A549 (cell line): Measurements from ENCODE around the gene NR2F2. TPM values are rescaled to one million over a fixed set of nuclear protein-coding genes. Genes with fewer than 3 reads are reported as not detected.

Experiments used
- ATAC-seq, 2 experiments: fragments of 200-7000 bp in 1 of 2; fragments of >200 bp in 1 of 2; cut with Nextera tagmentation in 1 of 2; cut with Tn5 transposase in 1 of 2; 3 replicates each; pipeline versions ENCODE4 v1.8.0 to v1.9.1; 2018 to 2020; ENCODE audit warnings: mild to moderate bottlenecking in 1 of 2, moderate library complexity in 1 of 2
- CTCF ChIA-PET: fragments of 300-600 bp; sonication (Branson Sonifier 250); formaldehyde crosslinking; extraction: SDS; loops from one replicate; lab custom pipeline; 2021; ENCODE audit warnings: antibody characterized with exemption, inconsistent platforms; lab: Yijun Ruan, JAX
- POLR2A ChIA-PET: fragments of 350-600 bp; formaldehyde crosslinking; extraction: SDS; loops from one replicate; lab custom pipeline; 2021; ENCODE audit warnings: antibody characterized with exemption, inconsistent platforms; lab: Yijun Ruan, JAX
- DNase-seq, 2 experiments: peaks; one replicate each; pipeline versions ENCODE4 v3.0.0 to v3.0.0-alpha.2; 2011 to 2016; ENCODE audit warnings: low read depth in 1 of 2, low spot score in 1 of 2
- FAIRE-seq: peaks from 2 replicates; lab custom pipeline; 2011; peaks lifted over from hg19 to GRCh38; lab: Jason Lieb, UNC
- H3K27ac ChIP-seq, 2 experiments: fragments of >200 bp; sonication (Bioruptor Twin); formaldehyde crosslinking; 3 replicates each; pipeline ENCODE4 v1.5.1; 2016 to 2017
- H3K4me1 ChIP-seq: fragments of >200 bp; sonication (Bioruptor Twin); formaldehyde crosslinking; 3 replicates; pipeline ENCODE4 v1.6.1; 2016
- H3K4me2 ChIP-seq: fragments of >200 bp; sonication (Bioruptor Twin); formaldehyde crosslinking; 3 replicates; pipeline ENCODE4 v1.6.1; 2016
- H3K4me3 ChIP-seq: fragments of >200 bp; sonication (Bioruptor Twin); formaldehyde crosslinking; 3 replicates; pipeline ENCODE4 v1.5.1; 2016
- H3K9me3 ChIP-seq: fragments of >200 bp; sonication (Bioruptor Twin); formaldehyde crosslinking; 3 replicates; pipeline ENCODE4 v1.6.1; 2016
- CEBPB ChIP-seq, 2 experiments: fragments of >200 bp in 1 of 2; sonication (Bioruptor Twin) in 1 of 2; formaldehyde crosslinking in 1 of 2; IDR thresholded peaks; 2 replicates each; pipeline ENCODE4 v1.6.1; 2012 to 2016
- CTCF ChIP-seq: fragments of >200 bp; sonication (Bioruptor Twin); formaldehyde crosslinking; IDR thresholded peaks from 3 replicates; pipeline ENCODE4 v1.5.1; 2016
- E2F6 ChIP-seq: IDR thresholded peaks from 2 replicates; pipeline ENCODE4 v1.6.1; 2012; ENCODE audit warnings: low read depth, borderline replicate concordance
- EHF ChIP-seq: fragments of 250-450 bp; sonication (Bioruptor Pico); IDR thresholded peaks from 2 replicates; pipeline ENCODE4 v1.5.0; 2020; ENCODE audit warnings: mild to moderate bottlenecking
- ELK1 ChIP-seq: fragments of 150-350 bp; IDR thresholded peaks from 2 replicates; pipeline ENCODE4 v1.6.1; 2014; ENCODE audit warnings: low read depth, mild to moderate bottlenecking, low read length
- FOSB ChIP-seq: fragments of 250-450 bp; sonication (Bioruptor Pico); IDR thresholded peaks from 2 replicates; pipeline ENCODE4 v1.5.0; 2020; ENCODE audit warnings: mild to moderate bottlenecking, moderate library complexity
- HDAC2 ChIP-seq: fragments of 200-600 bp; sonication (generic); IDR thresholded peaks from 2 replicates; pipeline ENCODE4 v1.6.1; 2016
- HMGXB4 ChIP-seq: fragments of 250-450 bp; sonication (Bioruptor Pico); IDR thresholded peaks from 2 replicates; pipeline ENCODE4 v1.5.0; 2021; ENCODE audit warnings: mild to moderate bottlenecking, moderate library complexity, borderline replicate concordance
- HOXB5 ChIP-seq: fragments of 250-450 bp; sonication (Bioruptor Pico); IDR thresholded peaks from 2 replicates; pipeline ENCODE4 v1.5.0; 2020; ENCODE audit warnings: mild to moderate bottlenecking, moderate library complexity
- MAFK ChIP-seq: fragments of 450-650 bp; IDR thresholded peaks from 2 replicates; pipeline ENCODE4 v1.6.1; 2014; ENCODE audit not compliant: partially characterized antibody
- MAX ChIP-seq: IDR thresholded peaks from 2 replicates; pipeline ENCODE4 v1.6.1; 2012
- POLR2A ChIP-seq: IDR thresholded peaks from 2 replicates; pipeline ENCODE4 v1.6.1; 2012; ENCODE audit warnings: mild to moderate bottlenecking, low read length
- POLR2AphosphoS2 ChIP-seq: conservative IDR thresholded peaks from 2 replicates; pipeline ENCODE4 v1.6.1; 2012; ENCODE audit warnings: low read length, improper control_type of control experiment, inconsistent platforms
- REST ChIP-seq: fragments of 200-600 bp; sonication (generic); IDR thresholded peaks from 2 replicates; pipeline ENCODE4 v1.6.1; 2016; ENCODE audit warnings: antibody characterized with exemption, mild to moderate bottlenecking, moderate library complexity
- RFX5 ChIP-seq: fragments of 450-650 bp; IDR thresholded peaks from 2 replicates; pipeline ENCODE4 v1.7.1; 2014; ENCODE audit warnings: antibody characterized with exemption, mild to moderate bottlenecking, moderate library complexity
- SREBF2 ChIP-seq: fragments of 450-650 bp; IDR thresholded peaks from 2 replicates; pipeline ENCODE4 v1.6.1; 2014; ENCODE audit warnings: mild to moderate bottlenecking, moderate library complexity
- TFCP2L1 ChIP-seq: fragments of 250-450 bp; sonication (Bioruptor Pico); IDR thresholded peaks from 2 replicates; pipeline ENCODE4 v1.5.0; 2021; ENCODE audit warnings: mild to moderate bottlenecking
- ZNF302 ChIP-seq: fragments of 250-450 bp; sonication (Bioruptor Pico); IDR thresholded peaks from 2 replicates; pipeline ENCODE4 v1.9.0; 2021; ENCODE audit warnings: inconsistent platforms, mild to moderate bottlenecking, moderate library complexity
- WGBS: methylation state at CpG from one replicate; pipeline ENCODE4 v1.1.6; 2017; ENCODE audit errors: missing lambda C conversion rate; 5-methylcytosine and 5-hydroxymethylcytosine counted together
- polyA plus RNA-seq, 4 experiments: library from polyadenylated mRNA; depleted of rRNA in 3 of 4; stranded (reverse); fragments of >200 nt; fragmentation: RNase III in 1 of 4; extraction: RNeasy Plus Mini Kit Qiagen cat#74134 plus additional on column Dnase treatment in 1 of 4; gene quantifications; 2 replicates in 3 of 4; 3 replicates in 1 of 4; pipeline ENCODE4 v1.2.3, GENCODE V29; 2011 to 2017

Gene NR2F2
- polyA plus RNA-seq, 2 of the 4 experiments (the other 2 are of a cell fraction), result 11.8 to 15.7 TPM

GRCh38 chr15:96347181-96348111 is 16.9 kb downstream of the NR2F2 start (continued):
- TF ChIP-seq CEBPB (IDR thresholded peaks at IDR 0.05) (no peak), CTCF (no peak), EHF (CRISPR knock-in tag) (no peak), ELK1 (no peak)

- POLR2A ChIA-PET, result no interaction called here
- WGBS, result 85% methylated on average over 13 of the region's 13 CpGs
- FAIRE-seq (no peak), ATAC-seq (no peak), DNase-seq (no peak)
- Histone ChIP-seq H3K27ac (no peak overlapping the region), H3K4me3 (no peak overlapping the region), H3K4me1 (peaks cover 10% of the 10 kb centered on the region; the same call in 1 of the 3 replicates), H3K9me3 (no peaks in the 10 kb centered on the region), H3K4me2 (no peak overlapping the region)
- CTCF ChIA-PET, result interaction anchor here (0.6 to 13.3 kb wide), 8 partner anchors 9 to 1089 kb away, joined by 3 to 280 read pairs (median 5); partner anchors contain the start of gene NR2F2
- TF ChIP-seq MAX (no peak), POLR2A (no peak), TFCP2L1 (no peak), POLR2AphosphoS2 (no peak), SREBF2 (no peak), REST (no peak), HOXB5 (CRISPR knock-in tag) (no peak), ZNF302 (no peak), HMGXB4 (CRISPR knock-in tag) (no peak), EHF (CRISPR knock-in tag) (no peak), HDAC2 (no peak), RFX5 (no peak), MAFK (no peak), FOSB (CRISPR knock-in tag) (no peak), E2F6 (no peak)
Observed at GRCh38 chr15:96348112-96349027, 17.9 kb downstream of the NR2F2 start.
